ENCODE results near the gene USH1C.

USH1C gene

GRCh38 chr11:17526326-17526725 lies 17.9 kb downstream of the USH1C start:
- DNase-seq (ENCODE audit: low read depth): no peak

GRCh38 chr11:17525570-17525969 lies 18.6 kb downstream of the USH1C start:
- DNase-seq (ENCODE audit: low read depth): no peak

- no peak for DNase-seq (ENCODE audit: low read depth)
Measured at GRCh38 chr11:17524221-17524620, 20.0 kb downstream of the USH1C start.

- DNase-seq (ENCODE audit: low read depth): no peak
Measured at GRCh38 chr11:17522655-17523054, 21.6 kb downstream of the USH1C start.

GRCh38 chr11:17521106-17521900 lies 22.9 kb downstream of the USH1C start:
- DNase-seq (ENCODE audit: low read depth): no peak

GRCh38 chr11:17519061-17519885 lies 24.9 kb downstream of the USH1C start:
- DNase-seq (ENCODE audit: low read depth): no peak

- DNase-seq (ENCODE audit: low read depth): no peak
Measured at GRCh38 chr11:17518366-17518765, 25.9 kb downstream of the USH1C start.

GRCh38 chr11:17517186-17517585 lies 27.0 kb downstream of the USH1C start:
- no peak for DNase-seq (ENCODE audit: low read depth)

GRCh38 chr11:17516551-17517150 lies 27.6 kb downstream of the USH1C start:
- no peak for DNase-seq (ENCODE audit: low read depth)

- DNase-seq (ENCODE audit: low read depth): no peak
Measured at GRCh38 chr11:17515443-17516176, 28.6 kb downstream of the USH1C start.

- no peak for DNase-seq (ENCODE audit: low read depth)
Measured at GRCh38 chr11:17514476-17514875, 29.7 kb downstream of the USH1C start.

GRCh38 chr11:17513853-17514252 lies 30.4 kb downstream of the USH1C start:
- no peak for DNase-seq (ENCODE audit: low read depth)

- no peak for DNase-seq (ENCODE audit: low read depth)
Measured at GRCh38 chr11:17512101-17512500, 32.1 kb downstream of the USH1C start.

- DNase-seq (ENCODE audit: low read depth): no peak
Measured at GRCh38 chr11:17511571-17511970, 32.6 kb downstream of the USH1C start.

- no peak for DNase-seq (ENCODE audit: low read depth)
Measured at GRCh38 chr11:17510507-17511206, 33.6 kb downstream of the USH1C start.

- no peak for DNase-seq (ENCODE audit: low read depth)
Measured at GRCh38 chr11:17508791-17509190, 35.4 kb downstream of the USH1C start.

GRCh38 chr11:17508306-17508705 lies 35.9 kb downstream of the USH1C start:
- DNase-seq (ENCODE audit: low read depth): no peak

- DNase-seq (ENCODE audit: low read depth): no peak
Measured at GRCh38 chr11:17507773-17508172, 36.4 kb downstream of the USH1C start.

GRCh38 chr11:17506942-17507341 lies 37.3 kb downstream of the USH1C start:
- DNase-seq (ENCODE audit: low read depth): no peak

GRCh38 chr11:17506314-17506713 lies 37.9 kb downstream of the USH1C start:
- DNase-seq (ENCODE audit: low read depth): no peak

GRCh38 chr11:17505146-17505545 lies 39.1 kb downstream of the USH1C start:
- no peak for DNase-seq (ENCODE audit: low read depth)
